Measurements from ENCODE around the gene SCFD1.

Gene SCFD1

GRCh38 chr14:30588873-30589272, 33.2 kb upstream of the SCFD1 start:
- no peak overlapping the region for H2BK5ac ChIP-seq (ENCODE audit: low read depth, low read length, poor library complexity, severe bottlenecking)
- no peak overlapping the region for H4K91ac ChIP-seq (ENCODE audit: low read length)
- H3K9me3 ChIP-seq (ENCODE audit: control insufficient read depth, low read length): peaks cover 5% of the 10 kb centered on the region
- no peak overlapping the region for H4K8ac ChIP-seq (ENCODE audit: low read length)
- no peak overlapping the region for H2AK5ac ChIP-seq (ENCODE audit: low read length, severe bottlenecking)
- no peak overlapping the region for H2BK15ac ChIP-seq (ENCODE audit: low read depth, poor library complexity, severe bottlenecking)
- no peak overlapping the region for H3K9ac ChIP-seq (ENCODE audit: low read length)
- DNase-seq: no peak
- no peak overlapping the region for H3K4me3 ChIP-seq (ENCODE audit: insufficient read depth in 1 of 2, low read depth in 1 of 2, low read length in 2 of 2)
- H3K23ac ChIP-seq (ENCODE audit: low read length in 2 of 2): no peak overlapping the region
- H3K79me1 ChIP-seq (replicated peaks; ENCODE audit: low read length, poor library complexity, severe bottlenecking): peaks cover 20% of the 10 kb centered on the region
- no peak overlapping the region for H3K18ac ChIP-seq (ENCODE audit: low read depth in 1 of 2, low read length in 2 of 2)
- no peaks in the 10 kb centered on the region for H3K4me1 ChIP-seq (ENCODE audit: control insufficient read depth, insufficient read depth, low read depth, low read length)
- no peak overlapping the region for H3K14ac ChIP-seq (ENCODE audit: low read length in 2 of 2)
- H3K27ac ChIP-seq (ENCODE audit: low read length, poor library complexity, severe bottlenecking): no peak overlapping the region
- H3K27me3 ChIP-seq (ENCODE audit: control insufficient read depth in 1 of 2, insufficient read depth in 1 of 2, low read length in 2 of 2): no peaks in the 10 kb centered on the region
- no peak overlapping the region for H3K4ac ChIP-seq (ENCODE audit: low read depth in 1 of 2, low read length in 2 of 2)
- H3K36me3 ChIP-seq (ENCODE audit: control insufficient read depth in 1 of 2, insufficient read depth in 2 of 2, low read depth in 1 of 2, low read length in 2 of 2): peaks cover 0 to 58% of the 10 kb centered on the region in 2 experiments
- H2AFZ ChIP-seq (ENCODE audit: low read depth, low read length): no peak overlapping the region
- no peak overlapping the region for H2BK12ac ChIP-seq (ENCODE audit: low read length in 2 of 2)
- no peak overlapping the region for H2BK120ac ChIP-seq (ENCODE audit: low read depth, low read length)
- H3K4me2 ChIP-seq (ENCODE audit: low read length, poor library complexity, severe bottlenecking): no peak overlapping the region

- no peak for DNase-seq
- H2AFZ ChIP-seq (ENCODE audit: low read depth, low read length): no peak overlapping the region
- no peak overlapping the region for H3K4me3 ChIP-seq (ENCODE audit: insufficient read depth in 1 of 2, low read depth in 1 of 2, low read length in 2 of 2)
- no peak overlapping the region for H2BK12ac ChIP-seq (ENCODE audit: low read length in 2 of 2)
- H2BK5ac ChIP-seq (ENCODE audit: low read depth, low read length, poor library complexity, severe bottlenecking): no peak overlapping the region
- no peak overlapping the region for H3K18ac ChIP-seq (ENCODE audit: low read depth in 1 of 2, low read length in 2 of 2)
- no peak overlapping the region for H2BK15ac ChIP-seq (ENCODE audit: low read depth, poor library complexity, severe bottlenecking)
- H3K4ac ChIP-seq (ENCODE audit: low read depth in 1 of 2, low read length in 2 of 2): no peak overlapping the region
- no peak overlapping the region for H2AK5ac ChIP-seq (ENCODE audit: low read length, severe bottlenecking)
- H2BK120ac ChIP-seq (ENCODE audit: low read depth, low read length): no peak overlapping the region
- no peak overlapping the region for H3K4me2 ChIP-seq (ENCODE audit: low read length, poor library complexity, severe bottlenecking)
- H3K79me1 ChIP-seq (replicated peaks; ENCODE audit: low read length, poor library complexity, severe bottlenecking): peaks cover 11% of the 10 kb centered on the region
- no peaks in the 10 kb centered on the region for H3K9me3 ChIP-seq (ENCODE audit: control insufficient read depth, low read length)
- H3K9ac ChIP-seq (ENCODE audit: low read length): no peak overlapping the region
- no peak overlapping the region for H3K14ac ChIP-seq (ENCODE audit: low read length in 2 of 2)
- no peak overlapping the region for H4K8ac ChIP-seq (ENCODE audit: low read length)
- H3K23ac ChIP-seq (ENCODE audit: low read length in 2 of 2): no peak overlapping the region
- H3K36me3 ChIP-seq (ENCODE audit: control insufficient read depth in 1 of 2, insufficient read depth in 2 of 2, low read depth in 1 of 2, low read length in 2 of 2): peaks cover 3 to 69% of the 10 kb centered on the region in 2 experiments
- H3K27ac ChIP-seq (ENCODE audit: low read length, poor library complexity, severe bottlenecking): no peak overlapping the region
- no peaks in the 10 kb centered on the region for H3K27me3 ChIP-seq (ENCODE audit: control insufficient read depth in 1 of 2, insufficient read depth in 1 of 2, low read length in 2 of 2)
- H3K4me1 ChIP-seq (ENCODE audit: control insufficient read depth, insufficient read depth, low read depth, low read length): no peaks in the 10 kb centered on the region
- no peak overlapping the region for H4K91ac ChIP-seq (ENCODE audit: low read length)
- WGBS: 100% methylated on average over 1 of the region's 1 CpG
Observed at GRCh38 chr14:30596935-30597334, 25.2 kb upstream of the SCFD1 start.

GRCh38 chr14:30597504-30597903, 24.6 kb upstream of the SCFD1 start:
- no peaks in the 10 kb centered on the region for H3K9me3 ChIP-seq (ENCODE audit: control insufficient read depth, low read length)
- no peak overlapping the region for H3K18ac ChIP-seq (ENCODE audit: low read depth in 1 of 2, low read length in 2 of 2)
- H2BK15ac ChIP-seq (ENCODE audit: low read depth, poor library complexity, severe bottlenecking): no peak overlapping the region
- no peak overlapping the region for H3K4me2 ChIP-seq (ENCODE audit: low read length, poor library complexity, severe bottlenecking)
- no peak overlapping the region for H3K23ac ChIP-seq (ENCODE audit: low read length in 2 of 2)
- no peak overlapping the region for H3K4ac ChIP-seq (ENCODE audit: low read depth in 1 of 2, low read length in 2 of 2)
- H3K27me3 ChIP-seq (ENCODE audit: control insufficient read depth in 1 of 2, insufficient read depth in 1 of 2, low read length in 2 of 2): no peaks in the 10 kb centered on the region
- H3K4me3 ChIP-seq (ENCODE audit: insufficient read depth in 1 of 2, low read depth in 1 of 2, low read length in 2 of 2): no peak overlapping the region
- H2BK120ac ChIP-seq (ENCODE audit: low read depth, low read length): no peak overlapping the region
- no peak overlapping the region for H3K9ac ChIP-seq (ENCODE audit: low read length)
- no peak overlapping the region for H2AK5ac ChIP-seq (ENCODE audit: low read length, severe bottlenecking)
- H3K4me1 ChIP-seq (ENCODE audit: control insufficient read depth, insufficient read depth, low read depth, low read length): no peaks in the 10 kb centered on the region
- peaks cover 5 to 70% of the 10 kb centered on the region in 2 experiments for H3K36me3 ChIP-seq (ENCODE audit: control insufficient read depth in 1 of 2, insufficient read depth in 2 of 2, low read depth in 1 of 2, low read length in 2 of 2)
- no peak overlapping the region for H2BK12ac ChIP-seq (ENCODE audit: low read length in 2 of 2)
- H2AFZ ChIP-seq (ENCODE audit: low read depth, low read length): no peak overlapping the region
- H3K14ac ChIP-seq (ENCODE audit: low read length in 2 of 2): no peak overlapping the region
- no peak overlapping the region for H4K8ac ChIP-seq (ENCODE audit: low read length)
- H3K27ac ChIP-seq (ENCODE audit: low read length, poor library complexity, severe bottlenecking): no peak overlapping the region
- H4K91ac ChIP-seq (ENCODE audit: low read length): no peak overlapping the region
- DNase-seq: no peak
- H3K79me1 ChIP-seq (replicated peaks; ENCODE audit: low read length, poor library complexity, severe bottlenecking): peaks cover 11% of the 10 kb centered on the region
- H2BK5ac ChIP-seq (ENCODE audit: low read depth, low read length, poor library complexity, severe bottlenecking): no peak overlapping the region

- DNase-seq: no peak
- no peak overlapping the region for H3K23ac ChIP-seq (ENCODE audit: low read length in 2 of 2)
Observed at GRCh38 chr14:30600922-30601918, 20.9 kb upstream of the SCFD1 start.

More at GRCh38 chr14:30600922-30601918, 20.9 kb upstream of the SCFD1 start:
- Histone ChIP-seq H2BK12ac (ENCODE audit: low read length in 2 of 2) (no peak overlapping the region), H3K4ac (ENCODE audit: low read depth in 1 of 2, low read length in 2 of 2) (no peak overlapping the region), H2AFZ (ENCODE audit: low read depth, low read length) (no peak overlapping the region), H3K79me1 (replicated peaks; ENCODE audit: low read length, poor library complexity, severe bottlenecking) (peaks cover 19% of the 10 kb centered on the region), H3K4me2 (ENCODE audit: low read length, poor library complexity, severe bottlenecking) (no peak overlapping the region), H2BK5ac (ENCODE audit: low read depth, low read length, poor library complexity, severe bottlenecking) (no peak overlapping the region), H2BK120ac (ENCODE audit: low read depth, low read length) (no peak overlapping the region), H3K27ac (ENCODE audit: low read length, poor library complexity, severe bottlenecking) (no peak overlapping the region), H3K14ac (ENCODE audit: low read length in 2 of 2) (no peak overlapping the region), H3K9ac (ENCODE audit: low read length) (no peak overlapping the region), H3K18ac (ENCODE audit: low read depth in 1 of 2, low read length in 2 of 2) (no peak overlapping the region), H3K4me1 (ENCODE audit: control insufficient read depth, insufficient read depth, low read depth, low read length) (no peaks in the 10 kb centered on the region), H4K8ac (ENCODE audit: low read length) (no peak overlapping the region), H2AK5ac (ENCODE audit: low read length, severe bottlenecking) (no peak overlapping the region), H3K4me3 (ENCODE audit: insufficient read depth in 1 of 2, low read depth in 1 of 2, low read length in 2 of 2) (no peak overlapping the region), H3K36me3 (ENCODE audit: control insufficient read depth in 1 of 2, insufficient read depth in 2 of 2, low read depth in 1 of 2, low read length in 2 of 2) (peaks cover 18 to 86% of the 10 kb centered on the region in 2 experiments), H2BK15ac (ENCODE audit: low read depth, poor library complexity, severe bottlenecking) (no peak overlapping the region), H3K27me3 (ENCODE audit: control insufficient read depth in 1 of 2, insufficient read depth in 1 of 2, low read length in 2 of 2) (no peaks in the 10 kb centered on the region), H3K9me3 (ENCODE audit: control insufficient read depth, low read length) (no peaks in the 10 kb centered on the region), H4K91ac (ENCODE audit: low read length) (no peak overlapping the region)
- WGBS: over 99% methylated on average over 8 of the region's 8 CpGs
